COR-L47 (cell line): ENCODE data around the gene UNC93A.
"Not testable (repeated sequence)": the region's sequence is repeated elsewhere in the genome, so short reads cannot be mapped to it uniquely, and the experiment has no call there.

Source experiments
- DNase-seq: peaks from one replicate; lab custom pipeline; 2025; lab: John Stamatoyannopoulos, UW

The UNC93A gene

DNA sequence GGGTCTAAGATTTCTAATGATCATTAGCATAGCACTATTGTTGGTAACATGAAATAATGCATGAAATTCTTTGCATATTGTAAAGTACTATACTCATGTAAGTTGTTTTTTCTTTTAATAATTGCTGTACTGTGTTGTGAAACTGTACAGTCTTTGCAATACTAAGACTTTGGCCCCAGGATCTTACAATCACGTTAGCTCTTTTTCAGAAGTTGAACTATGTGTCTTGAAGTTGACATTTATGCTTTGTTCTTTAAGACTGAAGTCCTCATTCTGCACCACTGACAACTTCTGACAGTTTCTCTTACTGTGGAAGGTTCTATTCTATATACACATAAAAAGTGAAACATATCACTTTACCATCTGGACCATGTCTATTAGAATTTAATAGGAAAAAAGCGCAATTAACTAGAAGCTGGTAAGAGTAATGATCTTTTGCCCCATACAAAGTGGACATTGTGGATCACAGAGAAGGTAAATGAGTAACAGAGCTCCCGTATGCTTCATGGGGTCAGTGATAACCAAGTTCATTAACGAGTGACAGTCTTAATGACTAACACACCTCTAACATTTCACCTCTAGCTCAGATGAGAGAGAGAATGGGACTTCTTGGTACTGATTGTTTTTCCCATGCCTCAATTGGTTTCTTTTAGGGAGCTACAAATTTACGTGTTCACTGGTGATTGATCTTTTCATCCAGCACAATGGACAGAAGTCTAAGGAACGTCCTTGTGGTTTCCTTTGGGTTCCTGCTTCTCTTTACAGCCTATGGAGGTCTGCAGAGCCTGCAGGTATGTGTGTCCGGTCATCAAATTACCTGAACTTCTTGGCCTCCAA lies at the start of gene UNC93A:
Gene UNC93A (plus strand): TSS at position 530 of the 837 bp plus-strand sequence. CDS start 175 bp downstream, at position 705.
- no peak for DNase-seq

DNA sequence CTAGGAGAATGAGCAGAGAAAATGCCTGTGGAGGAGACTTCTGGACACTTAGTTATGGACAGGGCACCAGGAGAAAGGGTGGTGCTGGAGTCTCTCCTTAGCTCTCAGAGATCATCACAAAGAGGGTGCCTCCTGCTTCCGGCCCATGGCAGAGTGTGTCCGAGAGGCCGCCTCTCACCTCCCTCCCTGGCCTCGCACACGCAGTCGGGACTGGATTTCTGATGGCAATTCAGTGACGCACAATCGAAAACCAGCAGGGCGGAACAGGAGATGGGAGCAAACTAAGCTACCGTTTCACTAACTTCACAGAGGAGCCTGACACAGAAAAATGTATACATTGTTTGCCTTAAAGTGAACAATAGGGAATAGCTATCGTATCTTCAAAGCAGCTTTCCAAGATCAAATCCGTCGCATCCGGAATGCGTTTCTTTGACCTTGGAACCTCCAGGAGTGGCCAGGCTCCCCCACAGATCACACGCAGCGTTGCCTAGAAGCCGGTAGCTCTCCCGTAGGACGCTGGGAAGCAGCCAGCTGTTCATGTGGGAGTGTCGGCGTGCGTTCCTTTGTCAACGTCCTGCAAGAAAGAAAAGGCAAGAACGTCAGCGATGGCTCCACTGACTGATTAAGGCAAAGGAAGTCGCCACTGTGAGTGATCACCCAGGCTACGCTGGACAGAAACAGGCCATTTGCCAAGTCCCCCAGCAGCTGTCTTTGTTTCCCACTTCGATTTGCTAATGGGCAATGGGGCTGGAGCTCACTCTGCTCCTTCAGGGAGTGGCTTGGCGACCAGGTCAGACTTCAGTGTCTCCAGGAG lies 49.6 kb upstream of the UNC93A start:
- DNase-seq, result peak; percentile 25

DNA sequence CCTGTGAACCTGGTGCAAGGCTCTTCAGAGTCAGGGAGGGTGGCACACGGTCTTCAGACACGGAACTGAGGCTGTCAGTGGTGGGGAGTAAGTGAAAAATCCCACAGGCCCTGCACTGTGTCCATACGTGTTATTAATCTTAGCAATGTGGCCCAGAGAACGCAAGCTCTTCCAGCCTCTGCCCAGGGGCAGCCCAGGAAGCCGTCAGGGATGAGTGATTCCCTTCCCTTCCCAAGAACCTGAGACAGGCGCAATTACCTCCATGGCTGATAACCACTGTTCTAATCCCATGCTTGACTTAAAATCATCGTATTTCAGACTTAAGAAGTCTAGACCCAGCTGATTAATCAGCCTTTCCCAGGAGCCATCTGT lies 49.0 kb upstream of the UNC93A start:
- not testable (repeated sequence) for DNase-seq

DNA sequence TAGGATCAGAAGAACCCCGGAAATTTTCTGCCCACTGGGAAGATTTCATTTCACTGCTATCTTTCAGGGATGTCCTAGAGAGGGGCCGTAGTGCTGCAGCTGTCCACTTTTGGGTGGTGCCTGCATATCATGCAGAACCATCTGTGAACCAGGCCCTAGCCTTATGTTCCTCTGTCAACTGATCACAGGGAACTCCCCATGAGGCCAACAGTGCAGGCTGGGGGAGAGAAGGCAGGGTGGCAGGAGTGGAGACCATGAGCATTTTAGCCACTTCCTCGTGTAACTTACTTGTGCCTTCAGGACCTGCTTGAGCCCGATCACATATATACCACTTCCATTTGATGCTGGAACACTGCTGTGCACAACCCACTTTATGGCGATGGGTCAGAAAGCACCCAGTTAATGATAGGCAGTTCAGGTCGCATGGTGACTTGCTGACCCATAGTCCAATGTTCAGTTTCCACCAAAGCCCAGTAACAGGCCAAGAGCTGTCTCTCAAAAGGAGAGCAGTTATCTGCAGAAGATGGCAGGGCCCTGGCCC lies 48.5 kb upstream of the UNC93A start:
- DNase-seq, result not testable (repeated sequence)

DNA sequence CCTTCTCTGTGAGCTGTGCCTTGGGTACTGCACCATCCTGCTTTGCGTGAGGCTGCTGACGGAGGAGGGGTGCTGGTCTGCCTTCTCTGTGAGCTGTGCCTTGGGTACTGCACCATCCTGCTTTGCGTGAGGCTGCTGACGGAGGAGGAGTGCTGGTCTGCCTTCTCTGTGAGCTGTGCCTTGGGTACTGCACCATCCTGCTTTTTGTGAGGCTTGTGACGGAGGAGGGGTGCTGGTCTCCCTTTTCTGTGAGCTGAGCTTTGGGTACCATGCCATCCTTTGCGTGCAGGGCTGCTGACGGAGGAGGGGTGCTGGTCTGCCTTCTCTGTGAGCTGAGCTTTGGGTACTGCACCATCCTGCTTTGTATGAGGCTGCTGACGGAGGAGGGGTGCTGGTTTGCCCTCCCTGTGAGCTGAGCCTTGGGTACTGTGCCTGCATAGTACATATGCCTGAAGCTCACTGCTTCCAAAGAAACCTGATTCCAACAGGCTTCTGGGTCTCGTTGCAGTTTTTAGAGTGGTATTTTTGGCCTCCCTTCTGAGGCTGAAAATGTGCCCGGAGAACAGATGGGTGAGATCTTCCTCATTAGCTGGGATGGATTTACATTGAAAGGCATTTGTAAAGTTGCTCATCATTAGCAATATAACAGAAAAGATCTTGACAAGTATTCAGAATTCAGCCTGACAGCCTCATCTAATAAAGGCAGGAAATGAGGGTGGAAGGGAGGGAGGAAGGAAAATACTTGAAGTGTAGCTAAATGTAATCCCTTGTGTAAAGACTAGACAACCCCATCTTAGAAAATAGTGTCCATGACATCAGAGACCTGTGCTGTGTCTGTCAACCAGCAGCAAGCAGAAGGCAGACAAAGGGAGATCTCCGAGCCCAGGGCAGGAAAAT lies 46.8 kb upstream of the UNC93A start:
- DNase-seq, result no peak

DNA sequence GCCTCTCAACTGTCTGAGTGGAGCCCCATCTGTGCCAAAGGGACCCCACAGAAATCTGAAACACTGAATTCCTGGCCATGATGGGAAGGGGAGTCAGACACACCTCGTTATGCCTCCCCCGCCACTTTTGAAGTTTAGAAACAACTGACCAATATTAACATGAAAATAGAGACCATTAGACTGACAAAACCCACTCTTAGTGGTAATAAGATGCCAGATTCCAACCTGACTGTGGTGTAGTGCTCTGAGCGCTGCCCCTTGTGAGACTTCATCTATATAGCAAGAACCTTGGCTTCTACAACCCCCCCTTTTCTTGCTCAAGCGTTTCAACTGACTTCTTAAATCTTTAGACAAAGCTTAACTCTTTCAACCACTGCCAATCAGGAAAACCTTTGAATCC lies 46.1 kb upstream of the UNC93A start:
- no peak for DNase-seq

DNA sequence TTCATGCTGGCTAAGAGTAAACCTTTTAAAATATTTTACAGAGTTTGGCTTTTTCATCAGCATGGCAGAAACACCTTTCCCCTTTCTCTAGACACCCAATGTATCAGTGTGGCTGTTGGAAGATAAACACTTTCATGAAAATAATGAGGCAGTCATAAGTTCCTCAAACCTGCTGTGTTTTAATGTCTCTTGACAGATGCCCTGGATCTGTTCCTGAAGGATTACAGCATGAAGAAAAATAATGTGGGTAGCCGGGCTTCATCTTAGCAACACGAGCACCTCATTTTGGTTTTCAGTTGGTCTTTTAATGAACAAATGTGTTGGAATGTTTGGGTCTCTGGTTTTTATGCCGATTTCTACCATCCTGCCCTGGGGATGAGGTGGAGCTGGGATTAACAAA lies 45.5 kb upstream of the UNC93A start:
- DNase-seq, result no peak

DNA sequence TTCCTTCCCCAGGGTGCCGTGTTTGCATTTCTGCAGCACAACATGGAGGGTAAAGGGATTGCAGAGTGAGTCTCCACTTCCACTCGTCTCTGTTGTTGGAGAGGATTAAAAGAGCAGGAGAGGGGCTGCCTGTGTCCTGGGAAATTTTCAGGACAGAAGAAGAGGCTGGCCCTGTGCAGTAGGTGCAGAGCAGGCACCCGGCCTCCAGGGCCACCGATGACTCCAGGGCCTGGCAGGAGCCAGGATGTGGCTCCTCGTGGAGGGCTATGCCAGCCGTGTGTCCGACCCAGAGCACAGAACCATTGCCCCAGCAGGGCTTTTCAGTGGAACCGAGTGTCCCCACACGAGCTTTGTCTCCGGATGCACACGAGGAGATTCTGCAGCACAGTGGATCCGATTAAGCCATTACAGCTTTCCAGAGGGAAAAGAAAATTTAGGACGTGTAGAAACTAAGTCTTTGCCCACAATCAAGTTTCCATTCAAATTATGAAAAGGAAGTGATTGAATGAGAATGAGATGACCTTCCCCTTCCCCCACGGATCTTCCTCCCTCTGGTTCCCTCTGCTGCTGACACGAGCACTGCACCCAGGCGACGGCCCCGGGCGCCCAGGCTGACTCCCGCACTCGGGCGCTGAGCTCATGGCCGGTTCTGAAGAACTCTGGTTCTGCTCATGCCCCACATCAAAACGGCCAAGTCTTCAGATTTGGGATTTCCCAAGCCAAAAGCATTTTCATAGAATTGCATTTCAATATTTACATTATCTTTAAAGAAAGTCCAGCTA lies 43.1 kb upstream of the UNC93A start:
- no peak for DNase-seq

DNA sequence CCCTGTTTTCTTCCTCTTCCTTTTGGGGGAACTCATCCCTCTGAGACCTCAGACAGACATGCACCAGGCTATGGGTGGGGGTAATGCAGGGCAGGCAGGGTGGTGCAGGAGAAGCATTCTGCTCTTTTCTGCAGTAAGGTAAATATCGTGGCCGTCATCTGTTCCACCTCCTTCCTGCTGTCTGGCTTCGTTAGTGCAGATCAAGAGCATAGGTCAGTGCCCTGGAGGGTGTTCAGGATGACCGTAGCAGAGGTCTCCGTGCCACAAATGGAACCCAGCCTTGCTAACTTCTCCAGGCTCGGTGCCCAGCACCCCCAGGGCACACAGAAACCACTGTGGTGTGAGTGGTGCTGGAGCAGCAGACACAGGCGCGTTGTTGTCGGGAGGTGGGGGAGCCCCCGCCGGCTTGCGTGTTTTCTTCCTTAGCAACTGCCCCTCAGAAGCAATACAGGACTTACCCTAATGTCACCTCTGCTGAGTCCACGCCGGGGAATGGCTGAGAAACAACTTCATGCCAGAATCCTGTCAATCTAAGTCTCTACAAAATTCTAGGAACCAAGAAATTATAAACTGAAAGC lies 42.1 kb upstream of the UNC93A start:
- DNase-seq, result not testable (repeated sequence)

DNA sequence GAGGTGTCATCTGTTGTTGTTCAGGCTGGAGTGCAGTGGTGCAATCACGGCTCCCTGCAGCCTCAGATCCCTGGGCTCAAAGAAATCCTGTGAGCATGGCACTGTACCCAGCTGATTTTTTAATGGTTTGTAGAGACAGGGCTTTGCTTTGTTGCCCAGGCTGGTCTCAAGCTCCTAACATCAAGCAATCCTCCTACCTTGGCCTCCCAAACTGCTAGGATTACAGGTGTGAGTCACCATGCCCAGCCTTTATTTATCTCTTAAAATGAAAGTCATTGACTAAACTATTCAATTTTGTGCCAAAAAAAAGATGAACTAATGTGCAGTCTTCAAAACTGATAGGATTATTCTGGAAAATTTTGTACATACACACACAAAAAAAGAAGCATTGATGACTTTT lies 38.8 kb upstream of the UNC93A start:
- DNase-seq, result no peak

DNA sequence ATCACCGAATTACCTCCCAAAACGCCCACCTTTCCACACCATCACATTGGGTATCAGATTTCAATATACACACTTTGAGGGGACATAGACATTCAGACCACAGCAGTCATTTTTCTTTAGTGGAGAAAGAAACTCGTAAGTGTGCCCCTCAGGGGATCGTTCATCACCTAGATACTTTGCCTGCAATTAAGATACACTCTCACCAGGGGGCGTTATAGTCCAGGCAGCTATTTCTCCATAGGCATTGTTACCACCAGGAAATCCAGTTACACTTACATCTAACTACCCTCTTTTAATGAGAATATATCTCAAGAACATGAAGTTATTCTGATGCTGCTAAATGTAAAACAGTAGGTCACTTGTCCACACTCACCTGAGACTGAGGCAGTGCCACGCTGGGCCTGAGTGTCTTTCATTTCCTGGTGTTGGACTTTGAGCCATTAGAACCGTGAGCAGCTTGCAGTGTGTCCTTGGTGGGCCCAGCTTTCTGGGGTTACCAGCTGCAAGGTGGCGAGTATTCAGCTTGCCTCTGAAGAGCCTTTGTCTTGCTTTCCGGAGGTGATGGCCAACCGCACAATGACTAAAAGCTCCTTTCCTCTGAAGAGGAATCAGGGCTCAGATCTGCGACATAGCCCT lies 35.1 kb upstream of the UNC93A start:
- DNase-seq, result no peak

DNA sequence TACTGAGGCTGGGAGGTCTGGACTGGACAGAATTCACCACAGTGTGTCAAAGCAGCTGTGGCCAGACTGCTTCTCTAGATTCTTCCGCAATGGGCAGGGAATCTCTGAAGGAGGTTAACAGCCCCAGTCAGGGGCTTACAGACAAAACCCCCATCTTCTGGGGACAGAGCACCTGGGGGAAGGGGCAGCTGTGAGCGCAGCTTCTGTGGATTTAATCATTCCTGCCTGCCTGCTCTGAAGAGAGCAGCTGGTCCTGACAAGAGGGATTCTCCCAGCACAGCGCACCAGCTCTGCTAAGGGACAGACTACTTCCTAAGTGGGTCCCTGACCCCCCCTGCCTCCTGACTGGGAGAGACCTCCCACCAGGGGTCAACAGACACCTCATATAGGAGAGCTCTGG lies 32.5 kb upstream of the UNC93A start:
- DNase-seq, result no peak

DNA sequence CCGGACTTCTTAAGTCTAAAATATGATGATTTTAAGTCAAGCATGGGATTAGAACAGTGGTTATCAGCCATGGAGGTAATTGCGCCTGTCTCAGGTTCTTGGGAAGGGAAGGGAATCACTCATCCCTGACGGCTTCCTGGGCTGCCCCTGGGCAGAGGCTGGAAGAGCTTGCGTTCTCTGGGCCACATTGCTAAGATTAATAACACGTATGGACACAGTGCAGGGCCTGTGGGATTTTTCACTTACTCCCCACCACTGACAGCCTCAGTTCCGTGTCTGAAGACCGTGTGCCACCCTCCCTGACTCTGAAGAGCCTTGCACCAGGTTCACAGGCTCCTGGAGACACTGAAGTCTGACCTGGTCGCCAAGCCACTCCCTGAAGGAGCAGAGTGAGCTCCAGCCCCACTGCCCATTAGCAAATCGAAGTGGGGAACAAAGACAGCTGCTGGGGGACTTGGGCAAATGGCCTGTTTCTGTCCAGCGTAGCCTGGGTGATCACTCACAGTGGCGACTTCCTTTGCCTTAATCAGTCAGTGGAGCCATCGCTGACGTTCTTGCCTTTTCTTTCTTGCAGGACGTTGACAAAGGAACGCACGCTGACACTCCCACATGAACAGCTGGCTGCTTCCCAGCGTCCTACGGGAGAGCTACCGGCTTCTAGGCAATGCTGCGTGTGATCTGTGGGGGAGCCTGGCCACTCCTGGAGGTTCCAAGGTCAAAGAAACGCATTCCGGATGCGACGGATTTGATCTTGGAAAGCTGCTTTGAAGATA lies 24.9 kb upstream of the UNC93A start:
- not testable (repeated sequence) for DNase-seq

DNA sequence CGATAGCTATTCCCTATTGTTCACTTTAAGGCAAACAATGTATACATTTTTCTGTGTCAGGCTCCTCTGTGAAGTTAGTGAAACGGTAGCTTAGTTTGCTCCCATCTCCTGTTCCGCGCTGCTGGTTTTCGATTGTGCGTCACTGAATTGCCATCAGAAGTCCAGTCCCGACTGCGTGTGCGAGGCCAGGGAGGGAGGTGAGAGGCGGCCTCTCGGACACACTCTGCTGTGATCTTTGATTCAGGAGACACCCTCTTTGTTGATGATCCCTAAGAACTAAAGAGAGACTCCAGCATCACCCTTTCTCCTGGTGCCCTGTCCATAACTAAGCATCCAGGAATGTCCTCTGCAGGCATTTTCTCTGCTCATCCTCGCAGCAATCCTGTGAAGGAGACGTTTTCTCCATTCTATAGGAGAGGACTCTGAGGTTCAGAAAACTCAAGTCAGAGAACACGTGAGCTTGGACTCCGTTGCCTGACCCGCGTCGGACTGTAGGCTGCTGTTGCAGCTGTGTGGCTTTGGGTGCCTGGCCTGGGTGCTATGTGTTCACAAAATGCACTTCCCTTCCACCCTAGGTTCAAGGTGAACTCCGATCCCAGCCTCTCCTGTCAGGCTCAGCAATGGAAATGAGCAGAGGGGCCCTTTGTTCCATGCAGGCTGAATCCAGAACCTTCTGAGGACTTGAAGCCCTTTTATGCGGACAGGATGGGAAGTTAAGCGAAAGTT lies 24.1 kb upstream of the UNC93A start:
- DNase-seq, result no peak

DNA sequence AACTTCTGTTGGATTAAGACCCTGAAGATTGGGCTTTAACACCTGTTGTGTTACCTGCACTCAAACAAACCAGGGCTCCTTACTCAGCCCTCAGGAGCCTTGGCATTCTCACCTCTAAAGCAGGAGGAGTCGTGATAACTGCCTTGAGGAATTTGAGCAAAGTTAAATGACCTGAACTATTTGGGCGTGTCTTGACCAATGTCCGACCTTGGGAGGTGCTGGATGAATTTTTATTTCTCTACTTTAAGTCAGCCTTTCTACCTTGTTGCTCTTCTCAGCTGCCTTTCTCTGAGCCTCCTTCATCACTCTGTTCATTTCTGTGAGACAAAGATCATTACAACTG lies 23.6 kb upstream of the UNC93A start:
- DNase-seq, result not testable (repeated sequence)

DNA sequence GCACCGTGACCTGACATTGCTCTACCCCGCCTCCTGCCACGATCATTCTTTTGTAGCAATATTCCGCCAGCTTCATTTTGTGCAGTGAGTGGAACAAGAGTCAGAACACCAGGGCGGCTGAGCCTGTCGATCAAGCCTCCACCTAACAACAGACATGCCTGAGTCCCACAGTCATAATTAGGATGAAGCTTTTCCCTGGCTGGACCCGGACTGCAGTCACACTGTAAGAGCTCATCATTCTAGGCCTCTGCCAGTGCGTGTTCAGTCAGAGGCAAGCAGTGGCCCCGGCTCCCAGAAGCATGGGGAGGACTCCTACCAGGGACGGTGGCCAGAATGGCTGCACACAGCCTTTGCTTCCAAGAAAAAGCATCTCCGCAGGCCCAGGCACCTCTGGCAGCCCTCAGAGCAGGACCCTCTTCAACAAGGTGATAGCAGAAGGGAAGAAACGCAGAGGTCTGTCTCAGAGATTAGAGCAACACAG lies 23.2 kb upstream of the UNC93A start:
- no peak for DNase-seq

DNA sequence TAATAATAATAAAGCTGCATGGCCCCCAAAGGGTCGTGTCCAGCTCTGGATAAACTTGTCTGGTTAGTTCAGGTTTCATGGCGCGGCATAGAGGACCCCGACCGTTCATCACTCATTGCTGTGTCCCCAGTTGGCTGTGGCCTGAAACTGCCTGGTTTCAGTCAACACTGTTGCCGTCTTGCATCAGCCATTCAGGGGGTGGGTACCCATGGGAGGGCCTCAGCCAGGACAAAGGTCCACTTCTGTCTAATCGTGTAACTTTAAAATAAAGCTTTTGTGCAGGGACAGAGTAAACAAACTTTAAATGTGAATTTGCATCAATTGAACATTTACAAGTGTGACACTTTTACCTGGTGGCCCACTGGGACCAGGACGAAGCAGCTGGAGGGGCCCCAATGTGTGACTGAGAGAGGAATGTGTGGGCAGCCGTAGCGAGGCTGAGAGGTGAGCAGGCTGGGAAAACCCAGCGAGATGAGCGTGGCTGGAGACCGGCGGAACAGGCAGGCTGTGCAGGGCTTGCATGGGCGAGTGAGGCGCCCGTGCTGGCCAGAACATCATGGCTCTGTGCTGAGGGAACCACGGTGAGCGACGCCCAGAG lies 22.3 kb upstream of the UNC93A start:
- DNase-seq, result no peak
